Nephron progenitor cell (in vitro differentiated cells): ENCODE data around the gene ELP1.
A peak's percentile ranks its signal among the peaks of the same experiment; 100 is the strongest.

Experiments
- DNase-seq: peaks from one replicate; pipeline ENCODE4 v3.0.0; 2021
- H3K27ac Mint-ChIP-seq: 2 replicates; pipeline ENCODE4 v1.8.0; 2021; ENCODE audit warnings: mild to moderate bottlenecking, moderate library complexity, mixed read lengths
- H3K27me3 Mint-ChIP-seq: 2 replicates; pipeline ENCODE4 v1.8.0; 2021; ENCODE audit warnings: mild to moderate bottlenecking, low read depth, mixed read lengths; ENCODE audit not compliant: poor library complexity
- H3K36me3 Mint-ChIP-seq: 2 replicates; pipeline ENCODE4 v1.8.0; 2021; ENCODE audit warnings: low read depth, mixed read lengths
- H3K4me1 Mint-ChIP-seq: 2 replicates; pipeline ENCODE4 v1.8.0; 2021; ENCODE audit warnings: mixed read lengths
- H3K4me3 Mint-ChIP-seq: 2 replicates; pipeline ENCODE4 v1.8.0; 2021; ENCODE audit warnings: mild to moderate bottlenecking, moderate library complexity, mixed read lengths
- H3K9me3 Mint-ChIP-seq: 2 replicates; pipeline ENCODE4 v1.8.0; 2021; ENCODE audit warnings: mild to moderate bottlenecking, moderate library complexity, mixed read lengths
- CTCF ChIP-seq: fragments of 200-600 bp; sonication (generic); IDR thresholded peaks from 2 replicates; pipeline ENCODE4 v1.5.0; 2021; ENCODE audit warnings: antibody characterized with exemption

ELP1 gene

GRCh38 chr9:108956022-108956630, 22.2 kb upstream of the ELP1 start:
- no peak for TF ChIP-seq CTCF
- Mint-ChIP-seq H3K4me1 (peaks cover 16% of the 10 kb centered on the region), H3K9me3 (no peaks in the 10 kb centered on the region), H3K27ac (no peak overlapping the region), H3K27me3 (no peaks in the 10 kb centered on the region), H3K36me3 (peaks cover 16% of the 10 kb centered on the region), H3K4me3 (no peak overlapping the region)
- DNase-seq: no peak

DNA sequence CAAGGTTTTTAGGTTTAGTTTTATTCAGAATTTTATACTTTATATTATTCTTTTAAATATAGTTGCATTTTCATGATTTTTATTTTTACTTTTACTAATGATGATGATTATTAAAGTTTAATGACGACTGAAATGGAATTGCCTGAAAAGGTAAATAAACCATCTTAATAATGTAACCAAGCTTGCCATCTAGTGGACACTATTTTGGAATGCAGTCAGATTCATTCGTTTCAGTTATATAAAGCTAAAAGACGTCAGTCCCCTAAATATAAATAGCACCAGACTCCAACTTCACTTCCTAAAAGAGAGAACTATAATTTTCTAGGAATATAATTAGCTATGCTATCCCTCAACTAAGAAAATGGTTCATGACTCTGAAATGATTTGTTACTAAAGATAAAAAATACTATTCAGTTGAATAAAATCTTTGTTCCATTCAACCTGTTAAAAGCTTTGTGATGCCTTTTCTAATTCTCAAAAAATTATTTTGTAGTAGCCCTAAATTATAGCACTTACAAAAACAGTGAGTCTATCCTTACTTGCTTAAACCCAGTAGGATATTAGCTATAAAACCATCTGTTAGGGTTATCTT, 20.2 kb upstream of the ELP1 start:
- H3K4me3 Mint-ChIP-seq: no peak overlapping the region
- no peak for DNase-seq
- H3K36me3 Mint-ChIP-seq: peaks cover 24% of the 10 kb centered on the region
- H3K27me3 Mint-ChIP-seq: no peaks in the 10 kb centered on the region
- H3K4me1 Mint-ChIP-seq: peaks cover 16% of the 10 kb centered on the region
- no peak overlapping the region for H3K27ac Mint-ChIP-seq
- peak; percentile 68 for TF ChIP-seq CTCF
- H3K9me3 Mint-ChIP-seq: no peaks in the 10 kb centered on the region

DNA sequence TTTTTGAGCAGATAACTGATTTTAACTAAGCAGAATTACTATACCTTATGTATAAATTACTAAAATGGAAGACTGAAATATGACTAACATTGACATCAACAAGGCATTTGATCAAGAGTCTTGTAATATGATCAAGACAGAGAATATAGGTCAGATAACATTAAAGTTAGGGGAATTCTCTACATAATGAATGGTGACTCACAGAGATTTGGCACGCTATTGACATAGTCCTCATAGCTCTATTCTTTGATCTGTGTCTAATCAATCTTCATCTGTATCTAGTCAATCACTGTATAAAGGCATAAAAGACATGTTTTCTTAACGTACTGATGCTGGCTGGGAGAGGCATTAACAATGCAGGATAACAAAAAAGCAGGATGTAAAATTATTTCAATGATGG, 17.7 kb upstream of the ELP1 start:
- Mint-ChIP-seq H3K4me3 (no peak overlapping the region), H3K27me3 (no peaks in the 10 kb centered on the region), H3K36me3 (peaks cover 41% of the 10 kb centered on the region), H3K4me1 (peaks cover 7% of the 10 kb centered on the region), H3K9me3 (no peaks in the 10 kb centered on the region), H3K27ac (no peak overlapping the region)
- TF ChIP-seq CTCF: no peak
- DNase-seq: no peak

GRCh38 chr9:108950168-108950567, 16.2 kb upstream of the ELP1 start:
- H3K27ac Mint-ChIP-seq: no peak overlapping the region
- H3K4me3 Mint-ChIP-seq: no peak overlapping the region
- no peaks in the 10 kb centered on the region for H3K4me1 Mint-ChIP-seq
- no peaks in the 10 kb centered on the region for H3K9me3 Mint-ChIP-seq
- DNase-seq: no peak
- TF ChIP-seq CTCF: no peak
- no peaks in the 10 kb centered on the region for H3K27me3 Mint-ChIP-seq
- peaks cover 47% of the 10 kb centered on the region for H3K36me3 Mint-ChIP-seq

- no peak for TF ChIP-seq CTCF
- DNase-seq: no peak
- Mint-ChIP-seq H3K4me3 (no peak overlapping the region), H3K27ac (no peak overlapping the region), H3K4me1 (peaks cover 12% of the 10 kb centered on the region), H3K36me3 (peaks cover 11% of the 10 kb centered on the region), H3K27me3 (no peaks in the 10 kb centered on the region), H3K9me3 (no peaks in the 10 kb centered on the region)
Observed at GRCh38 chr9:108939975-108940374, 6.1 kb upstream of the ELP1 start.
